GM18499 (cell line): ENCODE results near the gene HMGN2.
A peak's percentile ranks its signal among the peaks of the same experiment; 100 is the strongest.

ENCODE experiments used
- ATAC-seq: cut with Tn5 transposase; IDR thresholded peaks from one replicate; pipeline ENCODE4 v1.9.1; 2021; ENCODE audit warnings: moderate number of reproducible peaks; ENCODE audit not compliant: insufficient read depth, unreplicated experiment

The HMGN2 gene

GRCh38 chr1:26472320-26472900 lies at the start of gene HMGN2:
Gene HMGN2 (plus strand): TSS chr1:26472440. CDS start chr1:26472613, 173 bp downstream.
- ATAC-seq = peak; percentile 24

- no peak for ATAC-seq
These were observed 42.5 kb upstream of the HMGN2 start for GRCh38 chr1:26429721-26430120.

DNA sequence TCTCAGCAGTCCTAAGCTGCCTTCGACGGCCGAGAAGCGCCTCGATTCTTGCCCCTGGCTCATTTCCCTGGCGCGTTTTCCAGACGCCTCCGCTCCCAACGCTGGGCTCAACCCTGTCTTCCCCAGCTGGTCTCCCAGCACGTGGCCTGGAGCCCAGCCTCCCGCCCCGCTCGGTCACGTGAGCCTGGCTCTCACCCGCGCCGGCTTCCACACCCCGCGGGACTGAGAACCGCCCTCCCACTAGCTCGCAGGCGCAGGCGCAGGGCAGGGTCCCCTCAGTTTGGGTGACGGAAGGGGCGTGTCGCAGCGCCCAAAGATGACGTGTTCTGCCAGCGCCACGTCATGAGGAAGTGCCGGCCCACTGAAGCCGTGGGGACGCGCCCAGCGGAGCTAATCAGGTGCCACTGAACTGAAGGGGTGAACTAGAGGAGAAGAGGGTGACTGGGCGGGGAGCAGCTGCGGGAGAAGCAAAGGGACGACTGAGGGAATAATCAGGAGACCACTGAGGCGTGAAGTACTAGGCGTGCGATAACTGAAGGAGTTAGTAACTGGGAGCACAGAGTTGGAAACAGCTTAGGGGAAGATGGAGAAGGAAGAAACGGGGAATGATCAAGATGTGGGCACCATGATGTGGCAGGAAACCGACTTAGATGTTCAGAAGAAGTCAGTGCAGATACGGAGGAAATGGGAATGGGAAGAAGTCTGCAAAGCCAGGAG lies 40.1 kb upstream of the HMGN2 start, which contains the start of gene DHDDS:
Gene DHDDS, plus strand, starts transcription at position 343 of the 717 bp plus-strand sequence. CDS start 625 bp downstream, outside the sequence.
- peak; percentile 78 for ATAC-seq

DNA sequence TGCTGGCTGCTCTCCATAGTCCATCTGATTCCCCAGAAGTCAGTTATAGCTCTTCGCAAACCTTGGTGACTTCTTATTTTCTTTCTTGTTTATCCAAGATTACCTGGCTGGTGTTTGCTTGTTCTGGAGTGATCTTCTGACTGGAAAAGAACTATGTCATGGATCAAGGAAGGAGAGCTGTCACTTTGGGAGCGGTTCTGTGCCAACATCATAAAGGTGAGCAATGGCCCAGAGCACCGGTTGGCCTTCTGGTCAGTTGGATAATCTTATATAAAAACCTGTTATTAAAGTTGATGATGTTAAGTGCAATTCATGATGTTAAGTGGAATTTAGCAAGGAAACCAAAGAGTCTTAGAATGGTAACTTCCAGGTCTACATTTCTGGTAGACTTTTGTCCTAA lies 39.4 kb upstream of the HMGN2 start:
- ATAC-seq = no peak

- no peak for ATAC-seq
These were observed 38.0 kb upstream of the HMGN2 start for GRCh38 chr1:26434161-26434752.

DNA sequence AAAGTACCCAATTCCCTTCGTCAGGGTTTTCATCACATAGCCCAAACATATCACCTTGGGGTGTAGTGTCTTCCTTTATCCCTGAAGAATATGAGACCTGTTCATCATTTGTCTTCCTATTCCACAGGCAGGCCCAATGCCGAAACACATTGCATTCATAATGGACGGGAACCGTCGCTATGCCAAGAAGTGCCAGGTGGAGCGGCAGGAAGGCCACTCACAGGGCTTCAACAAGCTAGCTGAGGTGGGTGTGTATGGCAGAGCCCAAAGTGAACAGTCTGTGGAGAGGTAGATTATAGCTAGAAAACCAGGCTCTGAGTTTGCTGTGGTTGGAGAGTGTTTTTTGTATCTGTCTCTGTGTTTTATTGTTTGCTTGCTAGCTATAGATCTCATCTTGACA lies 34.2 kb upstream of the HMGN2 start:
- ATAC-seq = no peak

- ATAC-seq = no peak
These were observed 32.0 kb upstream of the HMGN2 start for GRCh38 chr1:26440259-26440658.

DNA sequence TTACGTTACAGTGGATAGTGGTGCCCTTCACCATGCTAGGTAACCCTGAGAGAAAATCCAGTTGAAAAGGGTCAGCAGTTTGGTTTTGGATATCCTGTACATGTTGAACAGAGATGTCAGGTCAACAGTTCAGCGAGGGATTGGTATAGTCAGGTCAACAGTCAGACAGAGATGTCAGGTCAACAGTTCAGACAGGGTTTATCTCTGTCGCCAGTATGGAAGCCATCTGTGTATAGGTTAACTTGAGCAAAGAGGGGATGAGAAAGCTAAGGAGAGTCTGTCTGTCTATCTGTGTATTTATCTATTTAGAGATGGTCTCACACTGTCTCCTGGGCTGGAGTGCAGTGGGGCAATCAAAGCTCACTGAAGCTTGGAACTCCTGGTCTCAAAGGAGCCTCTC lies 22.4 kb upstream of the HMGN2 start:
- no peak for ATAC-seq

- ATAC-seq = no peak
These were observed 21.3 kb upstream of the HMGN2 start for GRCh38 chr1:26450908-26451307.

DNA sequence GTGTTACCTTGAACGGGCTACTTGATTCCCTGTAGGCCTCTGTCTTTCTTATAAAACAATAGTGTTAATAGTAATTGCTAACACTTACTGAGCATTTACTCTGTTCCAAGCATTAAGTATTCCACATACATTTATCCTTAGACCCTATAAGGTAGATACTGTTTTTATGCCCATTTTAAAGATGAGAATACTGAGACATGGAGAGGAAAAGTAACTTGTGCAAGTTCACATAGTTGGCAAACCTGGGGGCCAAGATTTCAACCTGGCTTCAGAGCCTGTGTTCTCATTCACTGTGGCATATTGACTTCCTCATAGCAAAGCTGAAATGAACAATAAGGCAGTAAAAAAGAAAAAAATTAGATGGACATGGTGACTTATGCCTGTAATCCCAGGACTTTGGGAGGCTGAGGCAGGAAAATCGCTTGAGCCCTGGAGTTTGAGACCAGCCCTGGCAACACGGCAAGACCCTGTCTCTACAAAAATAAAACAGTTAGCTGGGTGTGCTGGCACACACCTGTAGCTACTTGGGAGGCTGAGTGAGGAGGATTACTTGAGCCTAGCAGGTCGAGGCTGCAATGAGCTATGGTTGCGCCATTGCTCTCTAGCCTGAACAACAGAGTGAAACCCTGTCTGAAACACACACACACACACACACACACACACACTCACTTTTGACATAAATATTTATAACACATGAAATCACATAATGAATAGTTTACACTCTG lies 19.6 kb upstream of the HMGN2 start:
- no peak for ATAC-seq

DNA sequence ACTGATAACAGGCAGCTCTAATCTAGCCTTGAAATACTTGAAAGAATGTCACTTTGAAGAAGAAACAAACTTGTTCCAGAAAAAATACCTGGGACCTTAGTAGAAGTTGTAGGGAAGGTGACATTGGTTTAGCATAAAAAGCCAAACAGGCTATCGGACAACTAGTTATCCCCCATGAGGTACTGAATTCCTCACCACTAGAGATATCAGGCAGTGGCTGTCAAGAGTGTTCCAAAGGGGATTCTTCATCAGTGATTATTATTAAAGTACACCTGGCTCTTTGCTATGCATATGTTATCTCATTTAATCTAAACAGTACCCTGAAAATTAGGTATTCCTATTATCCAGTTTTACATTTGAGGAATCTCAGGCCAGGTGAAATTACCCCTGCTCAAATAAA lies 13.1 kb upstream of the HMGN2 start:
- ATAC-seq = no peak

DNA sequence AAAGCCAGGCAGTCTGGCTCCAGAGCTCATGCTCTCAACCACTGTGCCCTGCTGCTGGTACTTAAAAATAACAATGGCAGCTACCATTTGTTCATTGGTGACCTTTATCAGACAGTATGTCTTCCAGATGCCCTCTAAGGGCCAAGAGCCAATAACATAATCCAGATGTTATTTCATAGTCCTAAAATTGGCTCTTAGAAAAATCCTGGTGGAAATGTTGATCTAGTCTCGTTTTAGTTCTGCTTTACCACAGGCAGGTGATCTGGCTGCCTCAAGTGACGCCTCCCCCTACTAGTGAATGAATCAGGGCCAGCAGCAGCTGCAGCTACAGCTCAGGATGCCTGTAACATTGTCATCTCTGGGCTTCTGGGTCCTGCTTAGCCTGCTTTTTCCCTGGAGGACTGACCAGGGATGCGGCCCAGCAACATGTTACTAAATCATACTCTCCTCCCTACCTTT lies 12.6 kb upstream of the HMGN2 start:
- ATAC-seq = no peak

- no peak for ATAC-seq
These were observed 3.3 kb upstream of the HMGN2 start for GRCh38 chr1:26468911-26469310.

GRCh38 chr1:26469558-26469957 lies 2.7 kb upstream of the HMGN2 start:
- no peak for ATAC-seq

DNA sequence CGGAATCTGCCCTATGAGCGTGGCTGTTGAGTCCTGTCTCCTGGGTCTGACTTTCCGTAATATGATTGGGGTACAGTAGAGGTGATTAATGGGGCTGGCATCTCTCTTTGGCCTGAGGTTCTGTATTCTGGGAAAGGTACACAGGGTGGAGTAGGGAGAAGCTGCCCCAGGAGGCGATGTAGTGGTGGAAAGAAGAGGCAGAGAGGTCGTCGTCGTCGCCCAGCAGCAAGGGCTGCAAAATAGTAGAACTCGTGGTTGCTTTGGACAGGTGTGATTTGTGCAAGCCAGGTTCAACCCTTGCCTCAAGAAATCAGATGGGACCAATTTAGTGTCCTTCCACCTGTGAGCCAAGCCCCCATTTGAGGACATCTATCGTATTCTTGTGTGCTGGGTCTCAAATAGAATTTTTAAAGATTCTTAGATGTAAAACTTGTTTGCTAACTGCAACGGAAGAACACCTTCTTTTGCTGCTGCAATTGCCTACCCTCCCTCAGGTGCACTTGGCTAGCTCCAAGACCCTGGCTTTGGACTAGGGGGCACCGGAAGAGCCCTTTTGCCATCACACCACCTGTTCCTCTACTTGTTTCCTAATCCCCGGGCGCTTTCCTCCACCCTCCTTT lies 1.3 kb upstream of the HMGN2 start:
- no peak for ATAC-seq

DNA sequence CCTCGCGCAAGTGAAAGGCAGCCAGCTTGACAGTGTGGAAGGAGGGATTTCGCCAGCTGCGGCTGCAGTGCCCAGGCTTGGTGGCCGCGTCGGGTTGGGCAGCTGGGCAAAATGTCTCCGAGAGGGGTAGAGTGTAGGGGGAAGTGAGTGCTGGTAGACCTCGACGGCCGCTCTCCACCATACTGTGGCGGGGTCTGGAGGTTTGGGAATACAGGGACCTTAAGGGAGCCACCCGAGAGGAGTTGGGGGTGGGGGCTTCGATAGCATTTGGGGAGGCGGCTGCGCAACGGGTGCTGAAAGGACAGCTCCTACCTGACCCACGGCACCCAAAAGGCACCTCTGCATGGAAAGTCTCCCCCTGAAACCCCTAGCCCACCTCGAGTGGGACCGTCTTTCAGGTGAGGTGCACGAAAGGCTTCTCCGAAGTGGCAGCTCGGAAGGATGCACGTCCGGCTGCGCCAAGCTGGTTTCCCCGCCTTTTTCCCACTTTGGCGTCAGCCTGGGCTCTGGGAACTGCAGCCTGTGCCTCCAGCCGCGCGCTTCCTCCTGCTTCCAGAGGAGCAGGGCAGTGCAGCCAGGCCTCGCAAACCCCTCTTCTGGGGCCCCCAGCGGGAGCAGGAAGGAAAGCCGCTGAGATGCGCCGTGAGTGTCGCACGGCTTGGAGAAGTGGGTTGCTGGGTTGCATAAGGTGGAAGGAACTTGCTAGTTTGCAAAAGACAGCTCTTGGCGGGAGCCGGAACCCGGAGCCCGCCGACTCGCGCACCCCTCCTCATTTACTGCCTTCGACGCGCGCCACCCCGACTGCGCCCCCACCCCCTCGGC lies 531 bp upstream of the HMGN2 start:
- peak; percentile 8 for ATAC-seq

DNA sequence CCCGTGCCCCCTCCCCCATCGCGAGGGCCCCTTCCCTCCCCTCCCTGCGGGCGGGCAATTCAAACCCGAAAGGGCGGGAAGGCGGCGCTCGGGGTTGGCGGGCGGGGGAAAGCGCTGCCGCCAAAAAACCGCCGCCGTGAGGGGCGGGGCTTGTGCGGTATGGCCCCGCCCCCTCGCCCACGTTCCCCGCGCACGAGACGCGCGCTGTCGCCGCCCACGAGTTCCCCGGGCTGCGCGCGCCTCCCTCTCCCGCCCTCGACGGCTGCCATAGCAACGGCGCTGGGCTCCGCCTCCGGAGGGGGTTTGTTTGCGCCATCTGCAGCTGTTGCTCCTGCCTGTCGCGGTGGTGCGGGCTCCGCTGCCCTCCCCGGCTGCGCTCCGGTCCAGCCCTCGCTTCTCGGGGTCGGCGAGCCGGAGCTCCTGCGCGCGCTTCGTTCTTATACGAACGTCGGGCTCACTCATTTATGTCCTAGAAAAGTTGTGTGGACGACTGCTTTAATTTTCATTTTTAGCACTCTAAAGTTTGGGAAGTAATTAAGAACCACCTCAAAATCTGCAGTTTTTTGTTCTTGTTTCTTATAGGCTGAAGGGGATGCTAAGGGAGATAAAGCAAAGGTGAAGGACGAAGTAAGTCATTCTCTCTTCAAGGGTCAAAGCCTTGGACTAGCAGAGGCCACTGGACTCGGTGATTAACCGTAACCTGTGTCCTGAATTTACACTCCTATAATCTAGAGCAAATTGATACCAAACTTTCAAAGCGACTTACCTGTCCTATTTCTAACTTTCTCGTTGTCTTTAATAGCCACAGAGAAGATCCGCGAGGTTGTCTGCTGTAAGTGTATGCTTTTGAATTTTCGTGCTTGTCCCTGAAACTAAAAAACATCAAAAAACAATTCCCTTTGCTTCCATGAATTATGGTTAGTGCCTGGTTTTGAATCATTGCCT lies 933 bp downstream of the HMGN2 start:
- peak; percentile 58 for ATAC-seq

- no peak for ATAC-seq
These were observed 2.6 kb downstream of the HMGN2 start for GRCh38 chr1:26474818-26475217.

DNA sequence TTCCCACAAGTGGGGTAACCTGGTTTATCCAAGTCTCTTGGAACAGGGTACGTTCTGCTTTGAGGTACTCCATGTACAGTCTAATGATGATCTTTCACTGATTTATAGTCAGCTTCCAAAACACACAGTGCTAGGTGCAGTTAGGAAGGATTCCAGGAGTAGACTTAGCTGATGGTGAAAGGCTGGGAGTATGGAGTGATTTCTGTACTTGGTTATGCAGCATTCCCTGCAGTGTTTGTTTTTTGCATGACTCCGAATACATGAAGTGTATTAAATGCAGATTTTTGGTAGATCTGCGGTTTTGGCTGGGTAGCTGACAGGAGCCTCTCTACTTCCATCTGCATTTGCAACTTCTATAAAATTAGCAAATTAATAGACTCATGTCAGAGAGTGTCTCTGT lies 3.7 kb downstream of the HMGN2 start:
- no peak for ATAC-seq
